ENCODE data around the gene JADE1.

Gene JADE1

GRCh38 chr4:128916832-128917231 is 107.3 kb downstream of the JADE1 start:
- TF ChIP-seq CTCF (IDR thresholded peaks at IDR 0.05; ENCODE audit: borderline replicate concordance, insufficient read depth, low read depth, low read length) = no peak
- no peak overlapping the region for H3K4me3 ChIP-seq (ENCODE audit: low read depth, low read length)

- TF ChIP-seq CTCF (IDR thresholded peaks at IDR 0.05; ENCODE audit: borderline replicate concordance, insufficient read depth, low read depth, low read length) = no peak
- H3K4me3 ChIP-seq (ENCODE audit: low read depth, low read length) = no peak overlapping the region
Observed at GRCh38 chr4:128917781-128918180, 108.3 kb downstream of the JADE1 start.

GRCh38 chr4:128921954-128922353 is 112.5 kb downstream of the JADE1 start:
- TF ChIP-seq CTCF (IDR thresholded peaks at IDR 0.05; ENCODE audit: borderline replicate concordance, insufficient read depth, low read depth, low read length) = no peak
- no peak overlapping the region for H3K4me3 ChIP-seq (ENCODE audit: low read depth, low read length)

Data from GM12875 (cell line).